Lower leg skin (tissue), 3 donors: ENCODE measurements around the gene NSUN2.

ENCODE experiments used
- CTCF ChIP-seq, 3 donors: fragments of 450-650 bp; IDR thresholded peaks; one replicate each; pipeline ENCODE4 v1.5.1; 2016; ENCODE audit warnings: antibody characterized with exemption in 3 of 3, mild to moderate bottlenecking in 3 of 3, moderate library complexity in 2 of 3
- POLR2A ChIP-seq, 2 donors: fragments of 450-650 bp; IDR thresholded peaks; one replicate each; pipeline ENCODE4 v1.6.1; 2016 to 2017; ENCODE audit warnings: antibody characterized with exemption in 2 of 2, mild to moderate bottlenecking in 1 of 2, moderate library complexity in 1 of 2

DNA sequence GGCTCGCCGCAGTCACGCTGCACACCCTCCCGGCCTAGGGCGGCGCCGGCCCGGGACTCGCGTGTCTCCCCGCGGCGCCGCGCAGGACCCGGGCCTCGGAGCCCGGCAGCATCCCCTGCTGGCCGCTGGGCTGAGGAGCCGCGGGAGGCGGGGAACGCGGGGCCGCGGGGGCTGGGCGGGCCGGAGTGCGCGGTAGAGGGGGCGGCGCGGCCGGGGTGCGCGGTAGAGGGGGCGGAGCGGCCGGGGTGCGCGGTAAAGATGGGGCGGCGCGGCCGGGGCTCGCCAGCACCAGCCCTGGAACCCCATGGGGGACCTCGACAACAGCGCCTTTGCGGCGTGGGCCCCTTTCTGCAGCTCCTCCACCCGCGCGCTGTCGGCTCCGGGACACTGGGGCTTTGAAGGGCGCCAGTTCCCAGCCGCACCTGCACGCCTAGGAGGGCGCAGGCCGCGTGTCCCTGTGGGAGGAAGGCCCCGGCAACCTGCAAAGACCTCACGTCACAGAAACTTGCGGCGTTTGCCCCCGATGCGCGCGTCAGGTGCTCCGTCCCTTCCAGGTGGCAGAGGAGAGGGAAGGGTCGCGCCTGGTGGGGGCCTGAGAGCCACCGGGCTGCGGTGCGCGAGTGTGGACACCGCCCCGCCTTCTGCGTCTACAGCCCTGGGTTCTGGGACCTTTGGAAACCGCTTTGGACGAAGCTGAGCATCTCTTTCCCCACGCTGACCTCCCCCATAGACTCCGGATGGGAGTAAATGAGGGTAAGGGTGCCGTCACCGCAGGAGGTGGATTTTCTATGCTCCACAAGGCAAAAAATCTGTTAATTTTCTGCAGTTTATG lies 49.6 kb downstream of the NSUN2 start:
- TF ChIP-seq CTCF (IDR thresholded peaks at IDR 0.05), result no peak
- no peak for TF ChIP-seq POLR2A (IDR thresholded peaks at IDR 0.05)
